H1 (cell line): ENCODE results near the gene GALNT11. TPM values are rescaled to one million over a fixed set of nuclear protein-coding genes. Genes with fewer than 3 reads are reported as not detected.

Experiments
- CTCF ChIA-PET: fragments of 300-600 bp; sonication (Branson Sonifier 250); formaldehyde crosslinking; loops from one replicate; lab custom pipeline; 2021; ENCODE audit not compliant: partially characterized antibody; lab: Charles Lee
- POLR2A ChIA-PET: fragments of 300-600 bp; sonication (Branson Sonifier 250); formaldehyde crosslinking; loops from one replicate; lab custom pipeline; 2021; ENCODE audit warnings: inconsistent platforms; ENCODE audit not compliant: partially characterized antibody; lab: Charles Lee
- DNase-seq, 2 experiments: peaks; one replicate each; pipeline versions ENCODE4 v3.0.0 to v3.0.0-alpha.2; 2010 to 2022; ENCODE audit warnings: low spot score in 2 of 2, low read depth in 1 of 2, mixed read lengths in 1 of 2
- FAIRE-seq: peaks from 2 replicates; lab custom pipeline; 2011; peaks lifted over from hg19 to GRCh38; lab: Jason Lieb, UNC
- H2AFZ ChIP-seq: 2 replicates; pipeline ENCODE4 v1.8.1; 2012; ENCODE audit warnings: low read length, inconsistent platforms
- H2AK5ac ChIP-seq: 2 replicates; pipeline ENCODE4 v1.6.1; 2013; ENCODE audit warnings: low read depth, low read length
- H2BK120ac ChIP-seq: replicated peaks from 2 replicates; pipeline ENCODE3; 2013; ENCODE audit warnings: low read depth, low read length, inconsistent platforms
- H2BK12ac ChIP-seq: 2 replicates; pipeline ENCODE4 v1.6.1; 2013; ENCODE audit warnings: low read depth, low read length
- H2BK15ac ChIP-seq: 2 replicates; pipeline ENCODE4 v1.6.1; 2013; ENCODE audit warnings: low read length
- H2BK20ac ChIP-seq: 2 replicates; pipeline ENCODE4 v1.6.1; 2013; ENCODE audit warnings: low read length
- H2BK5ac ChIP-seq: 2 replicates; pipeline ENCODE4 v1.6.1; 2013; ENCODE audit warnings: low read depth, low read length
- H3K14ac ChIP-seq: 2 replicates; pipeline ENCODE4 v1.6.1; 2013; ENCODE audit warnings: inconsistent platforms; ENCODE audit not compliant: insufficient read length
- H3K18ac ChIP-seq: 2 replicates; pipeline ENCODE4 v1.6.1; 2013; ENCODE audit warnings: low read length; ENCODE audit errors: extremely low read depth
- H3K23ac ChIP-seq: 2 replicates; pipeline ENCODE4 v1.6.1; 2013; ENCODE audit warnings: inconsistent platforms; ENCODE audit not compliant: insufficient read length
- H3K23me2 ChIP-seq: 2 replicates; pipeline ENCODE4 v1.6.1; 2013; ENCODE audit warnings: low read depth, low read length
- H3K27ac ChIP-seq: 2 replicates; pipeline ENCODE4 v1.6.1; 2011; ENCODE audit warnings: low read depth, low read length, inconsistent platforms
- H3K27me3 ChIP-seq, 4 experiments: replicated peaks in 1 of 4; 1 replicate in 1 of 4; 2 replicates in 3 of 4; pipeline versions ENCODE4 v1.6.1 to v1.8.1; 2011 to 2013; ENCODE audit warnings: low read length in 3 of 4, mild to moderate bottlenecking in 3 of 4, inconsistent platforms in 2 of 4, mixed read lengths in 2 of 4, moderate library complexity in 1 of 4; ENCODE audit not compliant: control insufficient read depth in 3 of 4, insufficient read depth in 3 of 4; ENCODE audit errors: extremely low read depth in 1 of 4
- H3K36me3 ChIP-seq, 4 experiments: 2 replicates each; pipeline versions ENCODE4 v1.6.1 to v1.8.1; 2011 to 2013; ENCODE audit warnings: mild to moderate bottlenecking in 4 of 4, low read length in 3 of 4, moderate library complexity in 2 of 4, control low read depth in 1 of 4, inconsistent platforms in 1 of 4; ENCODE audit not compliant: insufficient read depth in 4 of 4, control insufficient read depth in 2 of 4
- H3K4ac ChIP-seq: replicated peaks from 2 replicates; pipeline ENCODE3; 2013; ENCODE audit warnings: low read length, low read depth, mixed read lengths, inconsistent platforms; ENCODE audit not compliant: insufficient read length
- H3K4me1 ChIP-seq, 4 experiments: replicated peaks in 1 of 4; 1 replicate in 1 of 4; 2 replicates in 3 of 4; pipeline versions ENCODE4 v1.6.1 to v1.8.1; 2011 to 2013; ENCODE audit warnings: low read length in 3 of 4, inconsistent platforms in 2 of 4, mixed read lengths in 1 of 4; ENCODE audit not compliant: insufficient read depth in 4 of 4, control insufficient read depth in 3 of 4
- H3K4me2 ChIP-seq, 2 experiments: 2 replicates each; pipeline versions ENCODE4 v1.6.1 to v1.8.1; 2011 to 2013; ENCODE audit warnings: low read depth in 2 of 2, low read length in 2 of 2, control low read depth in 1 of 2, inconsistent platforms in 1 of 2, mild to moderate bottlenecking in 1 of 2; ENCODE audit not compliant: insufficient read depth in 1 of 2
- H3K4me3 ChIP-seq, 4 experiments: fragments of 200-600, 300-600 bp in 1 of 4; sonication (generic), shearing (Covaris generic), sonication (Bioruptor Twin) in 1 of 4; 2 replicates each; pipeline versions ENCODE4 v1.5.1 to v1.8.1; 2011 to 2016; ENCODE audit warnings: low read length in 4 of 4, low read depth in 3 of 4, control low read depth in 2 of 4, inconsistent platforms in 2 of 4, mild to moderate bottlenecking in 2 of 4, mixed read lengths in 1 of 4, moderate library complexity in 1 of 4; ENCODE audit not compliant: insufficient read depth in 2 of 4; ENCODE audit errors: extremely low read depth in 1 of 4
- H3K56ac ChIP-seq: replicated peaks from 2 replicates; pipeline ENCODE3; 2013; ENCODE audit warnings: low read depth, mild to moderate bottlenecking, mixed read lengths, low read length, inconsistent platforms; ENCODE audit not compliant: insufficient read length
- H3K79me1 ChIP-seq: 2 replicates; pipeline ENCODE4 v1.6.1; 2013; ENCODE audit warnings: low read depth, low read length, control low read depth
- H3K79me2 ChIP-seq, 2 experiments: 2 replicates each; pipeline versions ENCODE4 v1.6.1 to v1.8.1; 2012 to 2013; ENCODE audit warnings: low read length in 2 of 2, mild to moderate bottlenecking in 2 of 2, inconsistent platforms in 1 of 2; ENCODE audit not compliant: insufficient read depth in 2 of 2, control insufficient read depth in 1 of 2
- H3K9ac ChIP-seq, 4 experiments: replicated peaks in 1 of 4; 1 replicate in 1 of 4; 2 replicates in 3 of 4; pipeline versions ENCODE4 v1.6.1 to v1.8.1; 2011 to 2013; ENCODE audit warnings: low read depth in 3 of 4, low read length in 3 of 4, control low read depth in 2 of 4, mild to moderate bottlenecking in 2 of 4, moderate library complexity in 2 of 4, inconsistent platforms in 1 of 4; ENCODE audit errors: extremely low read depth in 1 of 4
- H3K9me3 ChIP-seq, 2 experiments: 2 replicates each; pipeline versions ENCODE4 v1.6.1 to v1.8.1; 2012 to 2013; ENCODE audit warnings: mild to moderate bottlenecking in 2 of 2, moderate library complexity in 2 of 2, control low read depth in 1 of 2, inconsistent platforms in 1 of 2, low read depth in 1 of 2, low read length in 1 of 2, mixed read lengths in 1 of 2; ENCODE audit not compliant: insufficient read depth in 2 of 2
- H4K20me1 ChIP-seq, 2 experiments: replicated peaks in 1 of 2; 2 replicates each; pipeline versions ENCODE3 to v1.8.1; 2011 to 2013; ENCODE audit warnings: inconsistent platforms in 2 of 2, low read length in 2 of 2, mild to moderate bottlenecking in 1 of 2; ENCODE audit not compliant: insufficient read depth in 2 of 2, control insufficient read depth in 1 of 2
- H4K5ac ChIP-seq: 2 replicates; pipeline ENCODE4 v1.6.1; 2013; ENCODE audit warnings: low read length, low read depth, mixed read lengths, inconsistent platforms; ENCODE audit not compliant: insufficient read length
- H4K8ac ChIP-seq: 2 replicates; pipeline ENCODE4 v1.8.0; 2013; ENCODE audit warnings: mild to moderate bottlenecking, moderate library complexity, low read length, inconsistent platforms; ENCODE audit not compliant: insufficient read depth; ENCODE audit errors: extremely low read depth
- H4K91ac ChIP-seq: replicated peaks from 2 replicates; pipeline ENCODE3; 2013; ENCODE audit warnings: low read length, mixed read lengths, inconsistent platforms; ENCODE audit not compliant: insufficient read length
- ASH2L ChIP-seq: fragments of 200-600, 300-600 bp; sonication (generic); IDR thresholded peaks from one replicate; pipeline ENCODE4 v1.7.1; 2017; ENCODE audit warnings: low read length
- BACH1 ChIP-seq: IDR thresholded peaks from 2 replicates; pipeline ENCODE4 v1.6.1; 2012; ENCODE audit warnings: low read length, improper control_type of control experiment
- BCL11A ChIP-seq, 2 experiments: IDR thresholded peaks; one replicate each; pipeline ENCODE4 v1.6.1; 2011; ENCODE audit warnings: low read depth in 2 of 2, low read length in 2 of 2, mild to moderate bottlenecking in 2 of 2
- CTBP2 ChIP-seq: IDR thresholded peaks from 2 replicates; pipeline ENCODE4 v1.7.0; 2011; ENCODE audit warnings: borderline replicate concordance, mild to moderate bottlenecking, moderate library complexity, mixed read lengths, low read length; ENCODE audit not compliant: insufficient read depth, insufficient read length
- CTCF ChIP-seq, 3 experiments: IDR thresholded peaks; 1 replicate in 2 of 3; 2 replicates in 1 of 3; pipeline versions ENCODE4 v1.5.1 to v1.6.1; 2011; ENCODE audit warnings: low read length in 3 of 3, mild to moderate bottlenecking in 3 of 3, inconsistent platforms in 2 of 3, low read depth in 1 of 3, moderate library complexity in 1 of 3; ENCODE audit not compliant: insufficient read depth in 1 of 3; ENCODE audit errors: control extremely low read depth in 1 of 3
- MAFK ChIP-seq: IDR thresholded peaks from 2 replicates; pipeline ENCODE4 v1.6.1; 2012; ENCODE audit warnings: low read depth, mild to moderate bottlenecking, improper control_type of control experiment, low read length
- POLR2AphosphoS5 ChIP-seq: IDR thresholded peaks from 2 replicates; pipeline ENCODE4 v1.6.1; 2011; ENCODE audit warnings: low read depth, low read length
- RBBP5 ChIP-seq: IDR thresholded peaks from 2 replicates; pipeline ENCODE4 v1.7.1; 2012; ENCODE audit warnings: low read depth, mild to moderate bottlenecking, inconsistent platforms, low read length, moderate library complexity, borderline replicate concordance
- SIX5 ChIP-seq: IDR thresholded peaks from 2 replicates; pipeline ENCODE4 v1.6.1; 2011; ENCODE audit warnings: mild to moderate bottlenecking, low read depth, low read length
- SP2 ChIP-seq: IDR thresholded peaks from 2 replicates; pipeline ENCODE4 v1.6.1; 2012; ENCODE audit warnings: mild to moderate bottlenecking, low read length, inconsistent platforms
- TAF1 ChIP-seq: IDR thresholded peaks from 2 replicates; pipeline ENCODE4 v1.6.1; 2011; ENCODE audit warnings: mild to moderate bottlenecking, low read depth, low read length
- TBP ChIP-seq: IDR thresholded peaks from 2 replicates; pipeline ENCODE4 v1.6.1; 2011; ENCODE audit warnings: low read depth, low read length, improper control_type of control experiment
- YY1 ChIP-seq: IDR thresholded peaks from 2 replicates; pipeline ENCODE4 v1.6.1; 2011; ENCODE audit warnings: low read depth, mild to moderate bottlenecking, low read length
- WGBS, 2 experiments: shearing (Covaris generic) in 1 of 2; methylation state at CpG; one replicate each; pipeline versions ENCODE4 v1.1.6 to v1.1.7; 2013 to 2015; ENCODE audit warnings: low lambda C conversion rate in 2 of 2, mixed read lengths in 2 of 2, inconsistent platforms in 1 of 2, low coverage in 1 of 2, missing lambda C conversion rate in 1 of 2; ENCODE audit not compliant: insufficient replicate concordance in 2 of 2, insufficient coverage in 1 of 2, insufficient read length in 1 of 2; ENCODE audit errors: extremely low coverage in 1 of 2, missing lambda C conversion rate in 1 of 2; 5-methylcytosine and 5-hydroxymethylcytosine counted together
- polyA plus RNA-seq, 7 experiments: library from polyadenylated mRNA; depleted of rRNA in 3 of 7; stranded (reverse) in 5 of 7; unstranded in 2 of 7; fragments of >200 nt in 5 of 7; fragments of 200-250 nt in 2 of 7; gene quantifications; 1 replicate in 5 of 7; 2 replicates in 1 of 7; 4 replicates in 1 of 7; pipeline versions ENCODE4 v1.2.1 to v1.2.3, GENCODE V29; 2011 to 2013; ENCODE audit warnings: missing spikeins in 2 of 7, mixed read lengths in 2 of 7
- total RNA-seq: library from RNA; stranded (reverse); fragmentation: NEBNext Ultra II Directional; extraction: Animal tissue kit (Norgen Biotek cat#: 25700); gene quantifications from 2 replicates; pipeline ENCODE4 v1.2.1, GENCODE V29; 2021

GALNT11 gene
- total and polyA plus RNA-seq, 2 of the 8 experiments (the other 6 are each of a cell fraction or from before 2014, with no cell fraction given), result 20.5 to 23.2 TPM

- Histone ChIP-seq H4K5ac (no peak overlapping the region), H4K20me1 (no peaks in the 10 kb centered on the region), H3K9ac (no peak overlapping the region), H3K4me3 (no peak overlapping the region), H3K56ac (no peak overlapping the region), H3K9me3 (peaks cover 6 to 11% of the 10 kb centered on the region in 2 experiments; a peak in 2 of 4 replicates), H2AFZ (no peak overlapping the region), H2BK5ac (no peak overlapping the region), H3K79me1 (no peaks in the 10 kb centered on the region), H3K27ac (no peak overlapping the region), H2BK20ac (no peak overlapping the region), H3K36me3 (peaks cover 0 to 3% (median 1%) of the 10 kb centered on the region in 4 experiments; a peak in 1 of 8 replicates), H3K4ac (no peak overlapping the region), H2BK12ac (no peak overlapping the region), H3K4me2 (no peak overlapping the region), H2BK15ac (no peak overlapping the region), H3K27me3 (no peaks in the 10 kb centered on the region), H4K8ac (no peak overlapping the region), H2BK120ac (no peak overlapping the region), H3K79me2 (peaks cover 0 to 13% of the 10 kb centered on the region in 2 experiments; a peak in 3 of 4 replicates), H3K23ac (no peak overlapping the region), H3K18ac (no peak overlapping the region), H3K14ac (no peak overlapping the region), H2AK5ac (no peak overlapping the region), H3K4me1 (peaks cover 1 to 20% (median 15%) of the 10 kb centered on the region in 4 experiments; a peak in 6 of 7 replicates), H4K91ac (no peak overlapping the region), H3K23me2 (no peaks in the 10 kb centered on the region)
- 85% methylated on average over 2 of the region's 2 CpGs; no CpG with 5 or more reads in 1 of the 2 experiments for WGBS, 2 experiments
- no peak for FAIRE-seq
- ChIA-PET POLR2A (no interaction called here), CTCF (no interaction called here)
- DNase-seq, result no peak
- TF ChIP-seq YY1 (no peak), CTCF (IDR thresholded peaks at IDR 0.05; ENCODE audit: control extremely low read depth in 1 of 3, insufficient read depth in 1 of 3, low read depth in 1 of 3, low read length in 3 of 3) (no peak), TAF1 (no peak), ASH2L (no peak), RBBP5 (no peak), BACH1 (no peak), POLR2AphosphoS5 (no peak), SIX5 (no peak), BCL11A (IDR thresholded peaks at IDR 0.05; ENCODE audit: low read depth in 2 of 2, low read length in 2 of 2) (no peak), TBP (no peak), SP2 (no peak), MAFK (no peak), CTBP2 (no peak)
Measured at GRCh38 chr7:152073352-152073751, 47.9 kb downstream of the GALNT11 start.
